Stimulated activated CD8-positive, alpha-beta memory T cell treated with anti-CD3 and anti-CD28 coated beads, Interleukin-12 subunit alpha, Interleukin-12 subunit beta, amount 100 ng/mL, for 4 hours (primary cell): ENCODE data around the gene TLE2.
A peak's percentile ranks its signal among the peaks of the same experiment; 100 is the strongest.

Experiments used
- DNase-seq: peaks from one replicate; pipeline ENCODE4 v3.0.0-alpha.2; 2020; ENCODE audit warnings: low read depth

The TLE2 gene

DNA sequence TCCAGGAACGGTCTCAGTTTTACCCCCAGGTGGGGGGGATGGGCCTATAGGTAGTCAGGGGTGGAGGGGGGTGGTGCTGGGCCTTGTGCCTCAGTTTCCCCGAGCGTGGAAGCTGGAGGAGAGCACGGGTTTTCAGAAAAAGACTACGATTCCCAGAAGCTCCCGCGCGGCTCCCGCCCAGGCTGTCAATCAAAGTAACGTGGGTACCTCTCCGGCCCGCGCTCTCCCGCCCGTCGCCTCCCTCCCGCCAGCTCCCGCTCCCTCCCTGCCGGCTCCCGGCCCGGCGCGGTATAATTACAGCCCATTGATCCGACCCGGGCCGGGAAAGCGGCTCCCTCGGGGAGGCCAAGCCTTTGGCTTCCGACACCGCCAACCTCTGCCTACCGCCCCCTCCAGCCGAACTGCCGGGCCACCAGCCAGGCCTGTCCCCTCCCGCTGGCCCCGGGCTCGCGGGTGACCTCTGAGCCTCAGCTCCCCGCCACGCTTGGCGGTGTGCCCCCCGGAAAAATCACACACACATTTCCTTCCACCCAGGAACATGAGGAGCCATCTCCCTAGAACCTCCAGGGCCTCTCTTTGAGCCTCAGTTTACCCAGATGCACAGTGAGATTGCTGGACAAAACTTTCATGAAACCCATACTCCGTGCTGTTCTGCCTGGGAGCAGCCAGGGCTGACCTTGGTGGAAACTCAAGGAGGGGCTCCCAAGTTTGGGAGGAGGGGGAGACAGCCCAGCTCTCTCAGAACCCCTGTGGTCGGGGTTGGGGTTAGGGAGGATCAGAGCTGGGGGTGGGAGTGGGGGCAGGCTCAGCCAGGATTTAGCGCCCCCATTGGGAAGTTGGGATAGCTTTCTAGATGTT lies 7.3 kb upstream of the TLE2 start:
- peak; percentile 71 for DNase-seq

DNA sequence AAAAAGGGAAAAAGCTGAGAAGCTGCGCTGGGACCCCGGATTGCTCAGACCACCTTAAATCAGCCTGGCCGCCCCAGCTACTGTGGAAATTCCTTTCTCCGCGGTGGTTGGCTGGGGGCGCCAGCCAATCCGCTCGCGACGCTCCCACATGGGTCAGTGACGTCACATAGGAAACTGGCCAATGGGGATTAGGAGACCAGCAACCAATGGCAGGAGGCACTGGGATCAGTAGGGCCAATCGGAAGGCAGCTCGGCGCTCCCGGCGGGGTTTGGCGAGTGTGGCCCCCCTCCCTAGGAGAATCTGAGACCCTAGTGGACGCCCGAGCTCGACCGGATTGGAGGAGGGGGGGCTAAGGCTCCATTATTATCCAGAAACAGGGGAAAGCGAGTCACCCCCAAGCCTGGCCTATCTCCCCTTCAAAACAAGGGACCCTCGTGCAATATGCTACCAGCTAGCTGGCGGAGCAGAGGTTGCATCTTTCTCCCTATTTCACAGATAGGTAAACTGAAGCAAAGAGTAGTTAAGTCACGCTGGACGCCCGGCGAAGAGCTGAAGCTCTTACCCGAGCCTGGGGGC lies 6.5 kb upstream of the TLE2 start:
- peak; percentile 85 for DNase-seq

DNA sequence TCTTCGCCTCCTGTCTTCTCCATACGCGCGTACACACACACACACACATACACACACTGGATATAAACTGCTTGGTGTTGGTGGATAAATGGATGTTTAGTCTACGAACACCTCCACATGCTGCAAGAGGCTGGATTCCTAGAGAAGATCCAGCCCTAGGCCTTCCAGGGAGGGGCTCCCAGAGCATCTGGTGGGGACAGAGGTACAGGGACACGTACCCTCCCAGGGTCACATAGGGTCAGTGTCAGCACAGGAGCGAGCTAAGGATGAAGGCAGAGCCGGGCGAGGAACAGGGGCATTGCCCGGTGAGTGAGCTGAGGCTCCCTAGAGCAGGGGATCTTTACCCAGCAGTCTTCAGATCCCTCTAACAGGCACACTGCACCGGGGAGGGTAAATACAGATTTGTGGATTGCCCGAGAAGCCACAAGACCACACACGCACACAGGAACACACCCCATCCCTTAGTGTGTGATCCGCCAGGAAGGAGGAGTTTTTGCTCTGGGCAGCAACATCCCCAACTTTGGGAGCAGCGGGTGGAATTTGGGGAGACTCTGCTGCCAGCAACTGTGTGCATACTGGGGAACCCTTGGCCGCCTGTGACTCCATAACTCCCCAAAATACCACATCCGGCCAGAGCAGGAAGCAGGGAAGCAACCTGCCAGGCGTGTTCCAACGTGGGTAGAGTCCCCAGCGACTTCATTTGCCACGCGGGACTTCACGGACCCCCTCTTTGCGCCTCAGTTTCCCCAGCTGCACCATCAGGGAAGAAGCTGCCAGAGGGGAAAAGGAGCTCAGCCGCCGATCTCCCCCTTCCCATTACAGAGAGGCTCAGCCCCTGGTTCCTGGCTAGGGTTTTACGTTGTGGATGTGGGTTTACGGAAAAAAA lies 5.8 kb upstream of the TLE2 start:
- DNase-seq = no peak

DNA sequence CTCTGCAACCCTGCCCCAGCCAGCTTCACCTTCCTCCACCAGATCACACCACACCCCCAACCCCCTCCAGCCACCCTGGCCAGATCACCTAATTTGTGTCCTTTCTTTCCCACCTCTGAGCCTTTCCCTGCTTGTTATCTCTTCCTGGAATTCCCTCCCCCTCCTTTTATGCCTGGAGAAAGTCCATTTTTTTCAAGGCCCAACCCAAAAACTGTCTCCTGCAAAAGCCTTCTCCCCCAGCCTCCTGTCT lies 5.3 kb upstream of the TLE2 start:
- no peak for DNase-seq

DNA sequence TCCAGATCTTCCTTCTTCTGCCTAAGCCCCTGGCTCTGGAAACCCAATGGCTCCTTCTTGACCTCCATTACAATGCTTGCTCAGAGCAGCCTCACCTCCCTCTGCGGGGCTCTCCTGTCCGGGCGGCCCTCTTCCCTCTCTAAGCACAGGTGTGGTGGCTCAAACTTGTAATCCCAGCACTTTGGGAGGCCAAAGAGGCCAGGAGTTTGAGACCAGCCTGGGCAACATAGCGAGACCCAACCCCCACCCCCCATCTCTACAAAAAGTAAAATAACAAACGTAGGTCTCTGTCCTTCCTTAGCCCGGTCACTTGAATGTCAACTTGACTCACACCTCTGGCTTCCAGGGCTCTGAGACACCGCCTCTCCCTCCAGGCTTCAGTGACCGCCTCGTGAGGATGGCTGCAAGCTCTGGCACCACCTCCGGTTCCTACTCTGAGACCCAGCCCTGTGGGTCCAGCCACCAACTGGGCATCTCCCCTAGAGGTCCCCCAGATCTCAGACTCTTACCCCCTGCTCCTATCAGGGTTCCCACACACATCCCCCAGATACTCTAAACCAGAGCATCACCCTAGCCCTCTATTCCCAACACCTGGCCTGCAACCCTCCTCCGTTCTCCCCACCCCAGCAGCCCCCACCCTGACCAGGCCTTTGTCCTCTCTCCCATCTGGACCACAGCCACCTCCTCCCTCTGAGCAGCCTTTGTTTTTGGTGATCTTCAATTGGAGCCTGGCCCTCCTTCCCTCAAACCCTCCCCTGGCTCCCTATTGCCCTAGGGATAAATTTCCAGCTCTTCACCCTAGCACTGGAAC lies 4.7 kb upstream of the TLE2 start:
- no peak for DNase-seq

DNA sequence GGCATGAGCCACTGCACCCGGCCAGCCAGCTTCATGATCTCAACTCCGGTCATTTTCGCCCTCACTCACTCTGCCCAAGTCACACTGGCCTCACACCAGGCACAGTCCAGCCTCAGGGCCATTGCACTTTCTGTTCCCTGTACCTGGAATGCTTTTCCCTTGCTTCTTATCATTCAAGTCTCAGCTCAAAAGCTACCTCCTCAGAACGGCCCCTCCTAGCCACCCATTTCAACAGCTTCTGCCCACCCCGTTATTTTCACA lies 2.5 kb upstream of the TLE2 start:
- no peak for DNase-seq

DNA sequence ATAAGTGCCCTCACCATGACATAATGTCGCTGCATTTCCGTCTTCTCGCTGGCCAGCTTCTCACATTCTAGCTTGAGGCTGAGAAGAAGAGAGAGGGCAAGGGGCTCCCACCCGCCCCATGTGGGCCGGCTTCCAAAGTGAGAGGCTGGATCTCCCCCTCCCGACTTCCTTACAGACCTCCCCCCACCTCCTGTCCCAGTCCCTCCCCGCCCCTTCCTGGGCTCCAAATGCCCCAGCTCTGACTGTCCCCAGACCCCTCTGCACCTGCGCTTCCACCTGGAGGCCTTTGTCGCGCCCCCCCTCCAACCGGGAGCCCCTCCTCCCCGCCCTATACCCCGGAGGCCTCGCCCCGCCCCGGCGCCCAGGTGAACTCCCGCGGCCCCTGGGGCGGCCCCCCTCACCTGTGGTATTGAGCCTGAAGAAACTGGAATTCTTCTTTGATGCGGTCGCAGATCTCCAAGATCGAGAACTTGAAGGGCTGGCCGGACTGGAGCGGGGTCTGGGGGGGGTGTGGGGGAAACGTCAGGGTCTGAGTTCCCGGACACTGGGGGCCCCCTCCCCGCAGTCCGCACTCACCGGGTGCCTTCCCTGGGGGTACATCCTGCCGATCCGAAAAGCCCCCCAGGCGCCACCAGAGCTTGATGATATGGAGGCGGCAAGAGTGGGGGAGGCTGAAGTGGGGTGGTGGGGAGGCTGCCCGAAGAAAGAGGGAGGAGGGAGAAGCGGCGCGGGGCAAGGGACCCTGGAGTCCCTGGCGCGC lies 595 bp downstream of the TLE2 start:
- no peak for DNase-seq

DNA sequence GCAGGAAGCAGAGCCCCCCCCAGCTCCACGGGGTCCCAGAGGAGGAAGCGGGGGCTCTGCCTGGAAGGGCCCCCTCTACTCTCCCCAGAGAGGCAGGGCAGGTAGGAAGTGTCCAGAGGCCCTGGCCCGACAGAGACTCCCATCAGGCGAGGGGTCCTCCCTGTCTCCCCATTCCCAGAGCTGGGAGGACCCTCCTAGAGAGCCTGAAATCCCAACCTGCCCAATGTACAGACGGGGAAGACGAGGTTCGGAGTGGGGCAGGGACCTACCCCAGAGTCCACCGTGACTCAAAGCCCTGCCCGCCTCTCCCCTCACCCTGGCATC lies 1.1 kb downstream of the TLE2 start:
- no peak for DNase-seq

DNA sequence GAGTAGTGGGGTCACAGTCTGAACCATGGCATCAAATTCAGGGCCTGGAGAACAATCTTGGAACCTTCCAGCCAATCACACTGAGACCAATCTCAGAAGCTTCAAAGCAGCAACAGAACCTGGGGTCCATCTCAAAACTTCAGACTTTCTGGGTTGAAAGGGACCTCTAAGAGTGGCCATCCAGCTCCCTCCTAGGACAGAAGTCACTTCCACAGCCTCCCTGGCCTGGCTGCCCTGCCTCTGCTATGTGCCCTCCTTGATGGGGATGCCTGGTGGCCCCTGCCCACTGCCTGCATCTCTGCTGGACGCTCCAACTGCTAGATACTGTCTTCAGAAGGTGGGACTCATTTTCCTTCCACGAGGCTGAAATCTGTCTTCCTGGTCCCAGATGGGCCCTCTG lies 1.8 kb downstream of the TLE2 start:
- no peak for DNase-seq

DNA sequence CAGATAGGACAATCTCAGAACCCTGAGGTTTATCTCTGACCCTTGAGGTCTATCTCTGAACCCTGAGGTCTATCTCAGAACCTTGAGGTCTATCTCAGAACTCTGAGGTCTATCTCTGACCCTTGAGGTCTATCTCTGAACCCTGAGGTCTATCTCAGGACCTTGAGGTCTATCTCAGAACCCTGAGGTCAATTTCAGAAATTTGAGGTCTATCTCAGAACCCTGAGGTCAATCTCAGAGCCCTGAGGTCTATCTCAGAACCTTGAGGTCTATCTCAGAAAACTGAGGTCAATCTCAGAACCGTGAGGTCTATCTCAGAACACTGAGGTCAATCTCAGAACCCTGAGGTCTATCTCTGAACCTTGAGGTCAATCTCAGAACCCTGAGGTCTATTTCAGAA lies 2.3 kb downstream of the TLE2 start:
- DNase-seq = no peak

DNA sequence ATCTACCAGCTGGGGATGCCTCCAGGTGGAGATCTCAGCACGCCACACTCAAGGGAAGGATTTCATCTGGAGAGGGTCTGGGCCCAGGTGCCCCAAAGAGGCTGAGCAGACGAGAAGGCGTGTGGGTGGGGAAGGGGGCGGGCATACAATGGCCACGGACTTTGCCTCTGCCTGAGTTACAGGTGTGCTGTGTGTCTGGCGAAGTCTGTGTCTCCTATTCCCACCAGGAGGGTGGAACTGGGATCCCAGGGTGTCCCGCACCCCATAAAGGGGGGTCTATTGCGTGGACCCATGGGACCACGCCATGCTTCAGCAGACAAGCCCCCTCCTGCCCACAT lies 3.6 kb downstream of the TLE2 start:
- no peak for DNase-seq

DNA sequence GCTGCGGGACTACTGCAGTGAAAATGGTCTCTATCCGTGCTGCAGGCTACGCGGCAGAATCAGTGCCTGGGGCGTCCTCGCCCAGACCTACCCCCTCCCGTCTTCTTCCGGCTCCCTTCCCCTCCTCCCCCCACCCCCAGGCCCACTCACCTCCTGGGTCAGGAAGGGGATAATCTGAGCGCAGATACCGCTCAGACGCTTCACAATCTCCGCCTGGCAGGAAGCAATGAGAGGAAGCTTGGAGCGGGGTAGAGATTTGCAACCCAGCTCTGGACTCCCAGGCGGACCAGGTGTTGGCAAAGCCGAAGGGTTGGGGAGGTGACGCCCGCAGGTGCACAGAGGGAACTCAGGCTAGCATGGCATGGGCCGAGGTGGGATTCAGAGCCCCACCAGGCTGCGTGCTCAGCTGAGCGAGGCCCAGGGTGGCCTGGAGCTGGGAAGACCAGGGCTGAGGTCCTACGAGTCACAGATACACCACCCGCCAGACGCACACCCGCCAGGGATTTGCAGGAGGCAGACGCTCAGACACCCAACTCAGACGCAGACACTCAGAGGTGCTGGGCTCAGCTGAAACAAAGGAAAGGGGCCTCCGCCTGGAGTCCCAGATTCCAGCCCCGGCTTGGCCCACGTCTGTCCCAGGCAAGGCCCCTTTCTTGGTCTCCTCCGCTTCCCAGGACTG lies 4.1 kb downstream of the TLE2 start:
- no peak for DNase-seq

DNA sequence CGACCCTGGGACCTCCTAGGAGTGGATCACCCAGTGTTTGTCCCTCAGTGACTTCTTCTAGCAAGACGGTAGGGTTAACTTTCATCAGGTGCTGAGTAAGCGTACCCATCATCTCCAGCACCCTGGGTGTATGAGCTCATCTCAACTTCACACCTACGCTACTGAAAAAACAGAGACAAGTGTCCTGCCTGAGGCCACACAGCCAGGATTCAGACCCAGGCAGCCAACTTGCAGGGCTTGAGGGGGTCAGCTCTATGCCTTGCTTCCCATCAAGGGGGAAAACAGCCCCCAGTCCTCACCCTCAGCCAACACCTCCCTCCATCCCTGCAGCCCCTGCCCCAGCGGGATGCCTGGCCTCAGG lies 4.6 kb downstream of the TLE2 start:
- DNase-seq = no peak

DNA sequence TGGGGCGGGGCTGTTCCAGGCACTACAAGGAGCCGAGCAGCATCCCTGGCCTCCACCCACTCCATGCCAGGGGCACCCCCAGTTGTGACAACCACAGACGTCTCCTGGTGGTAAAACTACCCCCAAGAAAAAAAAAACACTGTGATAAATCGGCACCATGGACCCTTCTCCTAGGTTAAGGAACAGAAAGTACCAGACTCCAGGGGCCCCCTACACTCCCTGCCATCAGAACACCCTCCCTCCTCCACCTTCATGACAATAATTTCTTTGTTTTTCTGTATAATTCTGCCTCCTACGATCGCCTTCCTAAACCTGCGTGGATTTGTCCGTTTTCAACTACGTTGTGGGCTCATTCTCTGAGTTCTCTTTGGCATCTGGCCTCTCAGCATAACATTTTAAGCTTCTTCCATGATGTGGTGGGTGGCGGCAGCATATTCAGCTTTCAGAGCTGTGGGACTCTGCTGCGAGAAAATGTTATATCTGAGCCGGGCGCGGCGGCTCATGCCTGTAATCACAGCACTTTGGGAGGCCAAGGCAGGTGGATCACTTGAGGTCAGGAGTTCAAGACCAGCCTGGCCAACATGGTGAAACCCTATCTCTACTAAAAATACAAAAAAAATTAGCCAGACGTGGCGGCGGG lies 8.6 kb downstream of the TLE2 start:
- no peak for DNase-seq

DNA sequence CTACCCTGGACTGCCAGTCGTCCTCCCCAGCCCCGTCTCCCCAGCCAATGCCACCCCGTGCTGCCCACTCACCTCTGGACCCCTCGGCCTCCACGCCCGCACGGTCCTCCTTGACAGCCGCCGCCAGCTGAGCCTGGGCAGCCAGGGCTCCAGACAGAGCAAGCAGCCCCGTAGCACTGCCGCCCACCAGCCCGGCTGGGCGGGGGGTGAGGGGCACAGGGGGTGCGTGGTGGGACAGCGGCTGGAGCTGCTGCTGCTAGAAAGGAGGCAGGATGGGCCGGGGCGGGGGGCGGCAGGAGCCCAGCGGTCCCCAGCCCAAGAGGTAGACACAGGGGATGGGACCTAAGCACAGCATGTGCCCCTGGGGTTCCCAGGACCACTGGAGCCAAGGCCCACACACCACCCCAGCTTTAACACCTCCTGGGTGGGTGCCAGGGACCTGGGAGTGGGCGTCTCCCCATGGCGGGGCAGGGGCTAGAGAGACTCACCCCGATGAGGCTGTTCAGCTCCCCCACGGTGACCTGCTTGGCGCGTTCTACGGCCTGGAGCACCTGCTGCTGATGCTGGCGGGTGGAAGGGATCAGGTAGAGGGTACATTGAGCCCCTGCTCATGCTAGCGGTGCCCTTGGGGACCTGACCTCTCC lies 9.7 kb downstream of the TLE2 start:
- DNase-seq = no peak

DNA sequence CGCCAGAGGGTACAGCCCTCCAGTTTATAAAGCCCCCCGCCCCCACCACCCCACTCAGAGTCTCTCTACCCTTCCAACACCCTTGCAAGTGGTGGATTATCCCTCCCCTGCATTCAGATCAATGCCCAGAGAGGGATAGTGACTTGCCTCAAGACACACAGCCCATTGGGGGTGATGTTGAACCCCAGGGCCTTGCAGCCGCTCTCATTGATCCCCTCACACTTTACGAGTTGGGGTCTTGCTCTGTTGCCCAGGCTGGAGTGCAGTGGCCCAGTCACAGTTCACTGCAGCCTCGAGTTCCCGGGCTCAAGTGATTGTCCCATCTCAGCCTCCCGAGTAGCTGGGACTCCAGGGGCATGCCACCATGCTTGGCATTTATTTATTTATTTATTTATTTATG lies 11.2 kb downstream of the TLE2 start:
- no peak for DNase-seq

DNA sequence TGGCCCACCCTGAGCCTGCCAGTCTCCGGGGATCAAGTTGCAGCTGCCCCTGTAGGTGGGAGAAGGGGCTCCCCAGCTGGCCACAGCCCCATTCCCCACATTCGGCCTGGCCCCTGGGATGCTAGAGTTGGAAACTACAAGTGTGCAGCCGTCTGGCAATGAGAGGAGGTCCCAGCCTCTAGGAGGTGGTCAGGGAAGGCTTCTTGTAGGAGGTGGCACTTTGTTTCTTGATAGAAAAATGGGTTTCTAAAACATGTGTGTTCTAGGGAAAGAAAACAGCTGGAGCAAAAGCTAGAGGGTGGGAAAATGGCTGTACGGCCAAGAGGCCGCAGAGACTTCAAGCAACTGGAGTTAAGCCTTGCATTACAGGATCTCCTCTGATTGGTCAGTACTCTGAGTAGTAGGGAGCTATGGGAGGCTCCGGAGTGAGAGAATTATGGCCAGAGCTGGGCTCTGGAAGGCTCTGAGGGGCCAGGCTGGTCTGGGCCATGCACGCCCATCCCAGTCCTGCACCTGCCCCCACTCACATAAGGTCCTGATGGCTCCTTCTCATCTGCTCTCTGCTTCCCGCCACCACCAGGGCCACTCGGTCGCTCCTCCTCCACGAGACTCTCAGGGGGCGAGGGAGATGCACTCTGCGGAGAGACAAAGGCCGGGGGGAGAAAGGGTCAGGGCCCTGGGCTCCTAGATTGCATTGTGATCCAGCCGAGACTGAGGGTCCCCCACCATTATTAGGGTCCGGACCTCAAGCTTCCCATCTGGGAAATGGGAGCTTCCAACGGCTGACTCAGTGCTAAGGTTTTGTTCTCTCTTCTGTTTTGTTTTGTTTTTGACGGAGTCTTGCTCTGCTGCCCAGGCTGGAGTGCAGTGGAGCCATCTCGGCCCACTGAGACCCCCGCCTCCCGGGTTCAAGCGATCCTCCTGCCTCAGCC lies 13.7 kb downstream of the TLE2 start:
- DNase-seq = no peak

DNA sequence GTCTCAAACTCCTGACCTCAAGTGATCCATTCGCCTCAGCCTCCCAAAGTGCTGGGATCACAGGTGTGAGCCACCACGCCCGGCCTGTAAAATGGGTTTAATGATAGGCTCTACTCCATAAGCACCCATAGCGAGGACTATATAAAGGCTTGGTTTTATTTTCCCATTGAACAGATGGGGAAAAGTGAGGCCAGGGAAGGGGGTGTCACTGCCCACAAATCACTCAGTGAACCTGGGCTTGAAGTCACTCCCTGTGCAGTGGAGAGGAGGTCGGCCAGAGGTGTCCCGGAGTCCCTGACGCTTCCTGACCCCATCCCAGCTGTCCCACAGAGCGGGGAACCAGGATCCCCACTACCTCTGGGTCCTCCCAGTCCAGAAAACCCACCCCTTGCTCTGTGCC lies 14.9 kb downstream of the TLE2 start:
- DNase-seq = no peak

DNA sequence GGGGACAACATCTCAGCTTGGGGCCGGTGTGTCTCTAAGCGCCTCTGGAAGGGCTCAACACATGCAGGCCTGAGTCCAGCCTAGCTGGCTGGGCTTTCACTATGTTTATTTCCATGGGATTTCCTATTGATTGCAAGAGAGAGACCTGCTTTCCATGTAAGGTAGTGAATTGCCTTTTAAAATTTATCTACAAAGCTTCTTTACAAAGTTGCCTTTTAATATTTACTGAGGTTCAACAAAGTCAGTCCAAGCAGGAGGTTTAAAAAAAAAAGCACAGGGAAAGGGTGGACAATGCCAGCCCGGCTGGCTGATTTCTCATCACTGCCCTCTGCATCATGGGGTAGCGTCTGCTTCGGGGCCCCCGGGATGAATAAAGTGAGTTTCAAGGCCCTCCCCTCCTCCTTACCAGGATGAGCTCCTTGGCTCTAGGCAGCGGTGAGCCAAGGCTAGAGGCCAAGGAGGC lies 15.8 kb downstream of the TLE2 start:
- no peak for DNase-seq
